Hippocampal formation (tissue), 2 donors: ENCODE data around the gene WDR45B.
"Not testable (repeated sequence)": the region's sequence is repeated elsewhere in the genome, so short reads cannot be mapped to it uniquely, and the experiment has no call there.

ENCODE experiments used
- DNase-seq, 2 donors: peaks; one replicate each; lab custom pipeline; 2025; lab: John Stamatoyannopoulos, UW

Gene WDR45B

GRCh38 chr17:82657926-82658325 is 9.7 kb upstream of the WDR45B start:
- no peak for DNase-seq

GRCh38 chr17:82656266-82656665 is 8.0 kb upstream of the WDR45B start:
- no peak for DNase-seq

GRCh38 chr17:82655523-82655922 is 7.3 kb upstream of the WDR45B start:
- no peak for DNase-seq

- DNase-seq = no peak
Measured at GRCh38 chr17:82655038-82655479, 6.8 kb upstream of the WDR45B start.

GRCh38 chr17:82654611-82655010 is 6.4 kb upstream of the WDR45B start:
- not testable (repeated sequence) for DNase-seq

GRCh38 chr17:82653651-82654528 is 5.6 kb upstream of the WDR45B start:
- DNase-seq = no peak

GRCh38 chr17:82650723-82651122 is 2.5 kb upstream of the WDR45B start:
- no peak for DNase-seq

- no peak for DNase-seq
Measured at GRCh38 chr17:82649501-82650261, 1.4 kb upstream of the WDR45B start.

- DNase-seq = no peak
Measured at GRCh38 chr17:82648742-82649331, 593 bp upstream of the WDR45B start.

- no peak for DNase-seq
Measured at GRCh38 chr17:82647593-82648164, 565 bp downstream of the WDR45B start.

GRCh38 chr17:82645516-82645915 is 2.7 kb downstream of the WDR45B start:
- no peak for DNase-seq

- DNase-seq = no peak
Measured at GRCh38 chr17:82644148-82644547, 4.1 kb downstream of the WDR45B start.

- DNase-seq = no peak
Measured at GRCh38 chr17:82642022-82642421, 6.2 kb downstream of the WDR45B start.

- no peak for DNase-seq
Measured at GRCh38 chr17:82640036-82640435, 8.2 kb downstream of the WDR45B start.

- no peak for DNase-seq
Measured at GRCh38 chr17:82639628-82640027, 8.6 kb downstream of the WDR45B start.

GRCh38 chr17:82638183-82638773 is 10.0 kb downstream of the WDR45B start:
- no peak for DNase-seq

GRCh38 chr17:82636626-82637598 is 11.3 kb downstream of the WDR45B start:
- DNase-seq = no peak

- no peak for DNase-seq
Measured at GRCh38 chr17:82633343-82633742, 14.9 kb downstream of the WDR45B start.

- no peak for DNase-seq
Measured at GRCh38 chr17:82632451-82632850, 15.8 kb downstream of the WDR45B start.

GRCh38 chr17:82631544-82631943 is 16.7 kb downstream of the WDR45B start:
- DNase-seq = no peak

- DNase-seq = no peak
Measured at GRCh38 chr17:82630212-82630611, 18.0 kb downstream of the WDR45B start.
